ENCODE results near the gene HKDC1.

DNA sequence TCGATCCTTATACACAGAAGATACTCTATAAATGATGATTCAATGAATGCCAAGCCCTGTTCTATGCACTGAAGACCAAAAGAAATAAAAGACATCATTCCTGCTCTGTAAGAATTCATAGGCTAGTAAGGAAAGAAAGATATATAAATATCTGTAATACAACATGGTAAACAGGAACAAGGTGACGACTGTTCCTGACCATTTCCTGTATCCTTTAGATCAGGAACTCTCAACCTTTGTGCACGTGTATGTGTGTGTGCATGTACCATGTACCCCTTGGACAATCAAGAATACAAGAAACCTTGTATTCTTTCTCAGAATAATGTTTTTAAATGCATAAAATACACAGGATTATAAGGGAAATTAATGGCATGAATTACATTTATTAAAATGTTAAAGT, 50.9 kb downstream of the HKDC1 start:
- TF ChIP-seq, protein P1, sequence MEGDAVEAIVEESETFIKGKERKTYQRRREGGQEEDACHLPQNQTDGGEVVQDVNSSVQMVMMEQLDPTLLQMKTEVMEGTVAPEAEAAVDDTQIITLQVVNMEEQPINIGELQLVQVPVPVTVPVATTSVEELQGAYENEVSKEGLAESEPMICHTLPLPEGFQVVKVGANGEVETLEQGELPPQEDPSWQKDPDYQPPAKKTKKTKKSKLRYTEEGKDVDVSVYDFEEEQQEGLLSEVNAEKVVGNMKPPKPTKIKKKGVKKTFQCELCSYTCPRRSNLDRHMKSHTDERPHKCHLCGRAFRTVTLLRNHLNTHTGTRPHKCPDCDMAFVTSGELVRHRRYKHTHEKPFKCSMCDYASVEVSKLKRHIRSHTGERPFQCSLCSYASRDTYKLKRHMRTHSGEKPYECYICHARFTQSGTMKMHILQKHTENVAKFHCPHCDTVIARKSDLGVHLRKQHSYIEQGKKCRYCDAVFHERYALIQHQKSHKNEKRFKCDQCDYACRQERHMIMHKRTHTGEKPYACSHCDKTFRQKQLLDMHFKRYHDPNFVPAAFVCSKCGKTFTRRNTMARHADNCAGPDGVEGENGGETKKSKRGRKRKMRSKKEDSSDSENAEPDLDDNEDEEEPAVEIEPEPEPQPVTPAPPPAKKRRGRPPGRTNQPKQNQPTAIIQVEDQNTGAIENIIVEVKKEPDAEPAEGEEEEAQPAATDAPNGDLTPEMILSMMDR (IDR thresholded peaks at IDR 0.05), result no peak
- no peak for TF ChIP-seq ZFX (IDR thresholded peaks at IDR 0.05; ENCODE audit: borderline replicate concordance)
